HepG2 (cell line): ENCODE data around the gene GALNT15. TPM values are rescaled to one million over a fixed set of nuclear protein-coding genes. Genes with fewer than 3 reads are reported as not detected.

Source experiments
- ATAC-seq: fragments of 200-7000 bp; cut with Tn5 transposase; 3 replicates; pipeline ENCODE4 v1.9.1; 2020; ENCODE audit warnings: mild to moderate bottlenecking, moderate library complexity
- BruUV-seq: library from RNA; stranded (reverse); fragments of 400-500 nt; replicated peaks from 2 replicates; lab custom pipeline; 2021; lab: Mats Ljungman, UMichigan
- CTCF ChIA-PET: fragments of 300-600 bp; formaldehyde crosslinking; extraction: SDS; loops from one replicate; lab custom pipeline; 2021; ENCODE audit warnings: low total read pairs, inconsistent platforms, low intra/inter-chr PET ratio; lab: Yijun Ruan, JAX
- POLR2A ChIA-PET: fragments of 350-600 bp; sonication (Branson Sonifier 250); formaldehyde crosslinking; loops from one replicate; lab custom pipeline; 2020; ENCODE audit warnings: antibody characterized with exemption, inconsistent platforms; lab: Yijun Ruan, JAX
- DNase-seq: peaks from one replicate; pipeline ENCODE4 v3.0.0-alpha.2; 2015; ENCODE audit warnings: low spot score
- FAIRE-seq: peaks from 3 replicates; lab custom pipeline; 2011; peaks lifted over from hg19 to GRCh38; lab: Jason Lieb, UNC
- H2AFZ ChIP-seq: one replicate; pipeline ENCODE4 v1.6.1; 2011; ENCODE audit warnings: low read length, inconsistent platforms
- H3K27ac ChIP-seq: fragments of 300-600 bp; 3 replicates; pipeline ENCODE4 v1.8.0; 2011; ENCODE audit warnings: mixed run types, mild to moderate bottlenecking, mixed read lengths, low read length, inconsistent platforms; ENCODE audit not compliant: insufficient read depth; ENCODE audit errors: extremely low read length
- H3K27me3 ChIP-seq, 2 experiments: fragments of 200-600 bp in 1 of 2; 2 replicates in 1 of 2; 3 replicates in 1 of 2; pipeline versions ENCODE4 v1.6.0 to v1.8.0; 2011; ENCODE audit warnings: low read length in 2 of 2, mild to moderate bottlenecking in 2 of 2, moderate library complexity in 2 of 2, inconsistent platforms in 1 of 2; ENCODE audit not compliant: insufficient read depth in 2 of 2, control insufficient read depth in 1 of 2
- H3K36me3 ChIP-seq, 2 experiments: fragments of 200-600 bp in 1 of 2; replicated peaks in 1 of 2; 2 replicates in 1 of 2; 3 replicates in 1 of 2; pipeline versions ENCODE4 v1.5.1 to v1.8.0; 2011; ENCODE audit warnings: low read length in 2 of 2, inconsistent platforms in 1 of 2; ENCODE audit not compliant: insufficient read depth in 2 of 2, control insufficient read depth in 1 of 2
- H3K4me1 ChIP-seq: 2 replicates; pipeline ENCODE4 v1.5.1; 2012; ENCODE audit warnings: low read length, inconsistent platforms; ENCODE audit not compliant: insufficient read depth
- H3K4me2 ChIP-seq: 2 replicates; pipeline ENCODE4 v1.6.0; 2011; ENCODE audit warnings: low read depth, low read length, inconsistent platforms
- H3K4me3 ChIP-seq, 3 experiments: fragments of 200-600 bp in 1 of 3; sonication (generic), shearing (Covaris generic) in 1 of 3; replicated peaks in 1 of 3; 2 replicates each; pipeline ENCODE4 v1.5.1; 2011 to 2016; ENCODE audit warnings: low read length in 3 of 3, inconsistent platforms in 2 of 3, low read depth in 2 of 3, mild to moderate bottlenecking in 2 of 3, control low read depth in 1 of 3, mixed read lengths in 1 of 3; ENCODE audit not compliant: insufficient read depth in 1 of 3
- H3K79me2 ChIP-seq: one replicate; pipeline ENCODE4 v1.6.1; 2011; ENCODE audit warnings: low read length, inconsistent platforms; ENCODE audit not compliant: insufficient read depth
- H3K9ac ChIP-seq: 2 replicates; pipeline ENCODE4 v1.6.0; 2011; ENCODE audit warnings: mild to moderate bottlenecking, low read depth, low read length, inconsistent platforms; ENCODE audit not compliant: insufficient read depth
- H3K9me3 ChIP-seq: 2 replicates; pipeline ENCODE4 v1.5.1; 2012; ENCODE audit warnings: mild to moderate bottlenecking, low read length
- H4K20me1 ChIP-seq: 2 replicates; pipeline ENCODE4 v1.6.0; 2011; ENCODE audit warnings: inconsistent platforms, mild to moderate bottlenecking, low read length, moderate library complexity; ENCODE audit not compliant: insufficient read depth
- FLYWCH1 ChIP-seq: sonication (generic); formaldehyde crosslinking; IDR thresholded peaks from 2 replicates; pipeline ENCODE4 v1.8.1; 2023; ENCODE audit warnings: mild to moderate bottlenecking, missing genetic modification reagents
- IRF2 ChIP-seq: IDR thresholded peaks from 2 replicates; pipeline ENCODE4 v1.6.1; 2018; ENCODE audit warnings: missing genetic modification reagents, missing compliant biosample characterization
- JUND ChIP-seq: sonication (generic); formaldehyde crosslinking; IDR thresholded peaks from 2 replicates; pipeline ENCODE4 v1.8.0; 2022; ENCODE audit warnings: mild to moderate bottlenecking, missing genetic modification reagents
- MTF1 ChIP-seq: sonication (generic); formaldehyde crosslinking; IDR thresholded peaks from 2 replicates; pipeline ENCODE4 v1.5.0; 2020; ENCODE audit warnings: missing genetic modification reagents
- TRIM24 ChIP-seq: sonication (generic); formaldehyde crosslinking; IDR thresholded peaks from 2 replicates; pipeline ENCODE4 v1.8.0; 2022; ENCODE audit warnings: mild to moderate bottlenecking, missing genetic modification reagents
- ZNF160 ChIP-seq: sonication (generic); formaldehyde crosslinking; IDR thresholded peaks from 2 replicates; pipeline ENCODE4 v1.8.0; 2022; ENCODE audit warnings: mild to moderate bottlenecking, inconsistent platforms, missing genetic modification reagents
- ZNF234 ChIP-seq: sonication (generic); formaldehyde crosslinking; conservative IDR thresholded peaks from 2 replicates; pipeline ENCODE4 v1.5.1; 2020; ENCODE audit warnings: mild to moderate bottlenecking, missing genetic modification reagents
- ZSCAN30 ChIP-seq: sonication (generic); formaldehyde crosslinking; IDR thresholded peaks from 2 replicates; pipeline ENCODE4 v1.5.0; 2020; ENCODE audit warnings: mild to moderate bottlenecking, missing genetic modification reagents
- WGBS: methylation state at CpG from one replicate; pipeline ENCODE4 v1.1.6; 2017; ENCODE audit warnings: low lambda C conversion rate; 5-methylcytosine and 5-hydroxymethylcytosine counted together
- in situ Hi-C: cut with HindIII; loops from 2 replicates; pipeline ENCODE4 v1.10.0; 2017; ENCODE audit warnings: low pct_unique_long_range_greater_than_20kb; ENCODE audit not compliant: extremely low pct_ligation_motif_present
- intact Hi-C: fragments of 100-400 bp; cut with micrococcal nuclease; formaldehyde crosslinking; loops from one replicate; pipeline ENCODE4 v1.10.0; 2022; ENCODE audit not compliant: unreplicated experiment
- polyA plus RNA-seq, 8 experiments: library from polyadenylated mRNA; depleted of rRNA in 3 of 8; stranded (reverse) in 7 of 8; unstranded in 1 of 8; fragments of >200 nt; fragmentation: Illumina TruSeq in 4 of 8; extraction: Trizol in 4 of 8; gene quantifications; 2 replicates each; pipeline versions ENCODE4 v1.2.1 to v1.2.3, GENCODE V29; 2011 to 2016; ENCODE audit warnings: low read depth in 4 of 8, missing spikeins in 1 of 8, mixed read lengths in 1 of 8; ENCODE audit not compliant: insufficient read depth in 1 of 8
- total RNA-seq, 5 experiments: library from RNA; depleted of rRNA; stranded (reverse); fragments of >200 nt; fragmentation: Illumina TruSeq; extraction: Trizol; gene quantifications; 2 replicates each; pipeline ENCODE4 v1.2.3, GENCODE V29; 2016; ENCODE audit warnings: low read depth in 1 of 5
- TF ChIP-seq, protein P1 (sequence below): sonication (generic); formaldehyde crosslinking; IDR thresholded peaks from 2 replicates; pipeline ENCODE4 v1.4.0; 2020; ENCODE audit warnings: missing genetic modification reagents, borderline replicate concordance
- TF ChIP-seq, protein P2 (sequence below): sonication (generic); formaldehyde crosslinking; IDR thresholded peaks from 2 replicates; pipeline ENCODE4 v1.5.0; 2020; ENCODE audit warnings: mild to moderate bottlenecking, missing genetic modification reagents, borderline replicate concordance
- TF ChIP-seq, protein P3 (sequence below): sonication (generic); formaldehyde crosslinking; IDR thresholded peaks from one replicate; pipeline ENCODE4 v1.5.1; 2020; ENCODE audit warnings: mild to moderate bottlenecking, missing genetic modification reagents; ENCODE audit errors: not compliant biosample characterization

GALNT15 gene
- total and polyA plus RNA-seq, 2 of the 13 experiments (the other 11 are each of a cell fraction or from before 2014, with no cell fraction given): 0.02 to 0.04 TPM

DNA sequence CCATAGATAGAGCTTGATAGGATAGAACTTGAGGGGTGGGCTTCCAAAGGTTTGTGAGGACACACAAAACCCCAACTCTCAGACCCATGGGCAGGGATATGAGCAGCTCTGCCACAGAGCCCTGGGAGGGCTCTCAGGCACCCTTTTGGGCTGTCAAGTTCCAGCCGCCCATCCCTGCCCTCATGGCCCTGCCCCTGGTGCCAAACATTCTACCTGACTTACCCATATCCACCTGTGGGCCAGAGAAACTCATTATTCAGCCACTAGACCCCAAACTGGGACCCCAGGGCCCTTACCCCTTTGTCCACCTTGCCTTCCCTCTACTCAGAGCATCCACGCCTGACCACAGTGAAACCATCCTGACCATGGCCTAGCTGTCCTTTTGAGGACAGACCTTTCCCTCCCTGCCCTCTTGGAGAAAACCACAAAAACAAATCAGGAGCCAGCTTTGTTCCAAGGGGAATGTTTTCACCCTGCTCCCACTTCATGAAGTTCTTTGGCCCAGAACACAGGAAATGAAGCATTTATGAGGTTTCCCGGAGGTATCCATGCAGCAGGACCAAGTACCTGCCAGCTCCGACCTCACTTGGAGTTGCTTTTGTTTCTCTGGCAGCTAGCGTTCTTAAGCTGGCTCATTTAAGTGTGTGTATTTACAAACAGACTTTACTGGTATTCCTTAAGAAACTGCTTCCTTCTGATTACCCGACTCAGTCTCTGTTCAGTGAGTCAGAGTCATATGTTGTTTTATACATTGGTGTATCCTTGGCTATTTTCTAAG, 34.2 kb upstream of the GALNT15 start:
- no peak overlapping the region for H3K4me3 ChIP-seq
- POLR2A ChIA-PET: interaction anchor here (1.5 kb wide), 1 partner anchor 80 kb away, joined by 4 read pairs; no protein-coding TSS in a partner anchor
- CTCF ChIA-PET: no interaction called here
- DNase-seq (no peak), ATAC-seq (no peak), FAIRE-seq (no peak)
- in situ Hi-C loops (no loop called here), intact Hi-C loops (no loop called here)
- H2AFZ ChIP-seq: no peak overlapping the region
- no peaks in the 10 kb centered on the region for H3K4me1 ChIP-seq
- no peaks in the 10 kb centered on the region for H4K20me1 ChIP-seq
- peaks cover 0 to 15% of the 10 kb centered on the region in 2 experiments; a peak in 2 of 5 replicates for H3K27me3 ChIP-seq
- H3K9ac ChIP-seq: no peak overlapping the region
- no peaks in the 10 kb centered on the region for H3K79me2 ChIP-seq
- no peak overlapping the region for H3K27ac ChIP-seq
- 4% methylated on average over 5 of the region's 6 CpGs for WGBS
- H3K9me3 ChIP-seq: peaks cover 9% of the 10 kb centered on the region; the same call in 1 of the 2 replicates
- no peaks in the 10 kb centered on the region for H3K36me3 ChIP-seq
- no peak overlapping the region for H3K4me2 ChIP-seq
- no TSS peak for BruUV-seq
- TF ChIP-seq, protein P1, sequence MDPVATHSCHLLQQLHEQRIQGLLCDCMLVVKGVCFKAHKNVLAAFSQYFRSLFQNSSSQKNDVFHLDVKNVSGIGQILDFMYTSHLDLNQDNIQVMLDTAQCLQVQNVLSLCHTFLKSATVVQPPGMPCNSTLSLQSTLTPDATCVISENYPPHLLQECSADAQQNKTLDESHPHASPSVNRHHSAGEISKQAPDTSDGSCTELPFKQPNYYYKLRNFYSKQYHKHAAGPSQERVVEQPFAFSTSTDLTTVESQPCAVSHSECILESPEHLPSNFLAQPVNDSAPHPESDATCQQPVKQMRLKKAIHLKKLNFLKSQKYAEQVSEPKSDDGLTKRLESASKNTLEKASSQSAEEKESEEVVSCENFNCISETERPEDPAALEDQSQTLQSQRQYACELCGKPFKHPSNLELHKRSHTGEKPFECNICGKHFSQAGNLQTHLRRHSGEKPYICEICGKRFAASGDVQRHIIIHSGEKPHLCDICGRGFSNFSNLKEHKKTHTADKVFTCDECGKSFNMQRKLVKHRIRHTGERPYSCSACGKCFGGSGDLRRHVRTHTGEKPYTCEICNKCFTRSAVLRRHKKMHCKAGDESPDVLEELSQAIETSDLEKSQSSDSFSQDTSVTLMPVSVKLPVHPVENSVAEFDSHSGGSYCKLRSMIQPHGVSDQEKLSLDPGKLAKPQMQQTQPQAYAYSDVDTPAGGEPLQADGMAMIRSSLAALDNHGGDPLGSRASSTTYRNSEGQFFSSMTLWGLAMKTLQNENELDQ: no peak
- TF ChIP-seq MTF1 (CRISPR knock-in tag): no peak
- TF ChIP-seq, protein P2, sequence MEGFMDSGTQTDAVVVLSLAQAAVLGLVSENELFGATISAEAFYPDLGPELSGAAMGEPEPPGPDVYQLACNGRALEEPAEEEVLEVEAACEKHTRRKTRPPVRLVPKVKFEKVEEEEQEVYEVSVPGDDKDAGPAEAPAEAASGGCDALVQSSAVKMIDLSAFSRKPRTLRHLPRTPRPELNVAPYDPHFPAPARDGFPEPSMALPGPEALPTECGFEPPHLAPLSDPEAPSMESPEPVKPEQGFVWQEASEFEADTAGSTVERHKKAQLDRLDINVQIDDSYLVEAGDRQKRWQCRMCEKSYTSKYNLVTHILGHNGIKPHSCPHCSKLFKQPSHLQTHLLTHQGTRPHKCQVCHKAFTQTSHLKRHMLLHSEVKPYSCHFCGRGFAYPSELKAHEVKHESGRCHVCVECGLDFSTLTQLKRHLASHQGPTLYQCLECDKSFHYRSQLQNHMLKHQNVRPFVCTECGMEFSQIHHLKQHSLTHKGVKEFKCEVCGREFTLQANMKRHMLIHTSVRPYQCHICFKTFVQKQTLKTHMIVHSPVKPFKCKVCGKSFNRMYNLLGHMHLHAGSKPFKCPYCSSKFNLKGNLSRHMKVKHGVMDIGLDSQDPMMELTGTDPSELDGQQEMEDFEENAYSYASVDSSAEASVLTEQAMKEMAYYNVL (CRISPR knock-in tag): no peak
- TF ChIP-seq ZNF234 (CRISPR knock-in tag): no peak
- TF ChIP-seq ZSCAN30 (CRISPR knock-in tag): no peak
- TF ChIP-seq IRF2 (CRISPR knock-in tag): no peak
- no peak for TF ChIP-seq ZNF160
- TF ChIP-seq TRIM24 (CRISPR knock-in tag): no peak
- TF ChIP-seq, protein P3, sequence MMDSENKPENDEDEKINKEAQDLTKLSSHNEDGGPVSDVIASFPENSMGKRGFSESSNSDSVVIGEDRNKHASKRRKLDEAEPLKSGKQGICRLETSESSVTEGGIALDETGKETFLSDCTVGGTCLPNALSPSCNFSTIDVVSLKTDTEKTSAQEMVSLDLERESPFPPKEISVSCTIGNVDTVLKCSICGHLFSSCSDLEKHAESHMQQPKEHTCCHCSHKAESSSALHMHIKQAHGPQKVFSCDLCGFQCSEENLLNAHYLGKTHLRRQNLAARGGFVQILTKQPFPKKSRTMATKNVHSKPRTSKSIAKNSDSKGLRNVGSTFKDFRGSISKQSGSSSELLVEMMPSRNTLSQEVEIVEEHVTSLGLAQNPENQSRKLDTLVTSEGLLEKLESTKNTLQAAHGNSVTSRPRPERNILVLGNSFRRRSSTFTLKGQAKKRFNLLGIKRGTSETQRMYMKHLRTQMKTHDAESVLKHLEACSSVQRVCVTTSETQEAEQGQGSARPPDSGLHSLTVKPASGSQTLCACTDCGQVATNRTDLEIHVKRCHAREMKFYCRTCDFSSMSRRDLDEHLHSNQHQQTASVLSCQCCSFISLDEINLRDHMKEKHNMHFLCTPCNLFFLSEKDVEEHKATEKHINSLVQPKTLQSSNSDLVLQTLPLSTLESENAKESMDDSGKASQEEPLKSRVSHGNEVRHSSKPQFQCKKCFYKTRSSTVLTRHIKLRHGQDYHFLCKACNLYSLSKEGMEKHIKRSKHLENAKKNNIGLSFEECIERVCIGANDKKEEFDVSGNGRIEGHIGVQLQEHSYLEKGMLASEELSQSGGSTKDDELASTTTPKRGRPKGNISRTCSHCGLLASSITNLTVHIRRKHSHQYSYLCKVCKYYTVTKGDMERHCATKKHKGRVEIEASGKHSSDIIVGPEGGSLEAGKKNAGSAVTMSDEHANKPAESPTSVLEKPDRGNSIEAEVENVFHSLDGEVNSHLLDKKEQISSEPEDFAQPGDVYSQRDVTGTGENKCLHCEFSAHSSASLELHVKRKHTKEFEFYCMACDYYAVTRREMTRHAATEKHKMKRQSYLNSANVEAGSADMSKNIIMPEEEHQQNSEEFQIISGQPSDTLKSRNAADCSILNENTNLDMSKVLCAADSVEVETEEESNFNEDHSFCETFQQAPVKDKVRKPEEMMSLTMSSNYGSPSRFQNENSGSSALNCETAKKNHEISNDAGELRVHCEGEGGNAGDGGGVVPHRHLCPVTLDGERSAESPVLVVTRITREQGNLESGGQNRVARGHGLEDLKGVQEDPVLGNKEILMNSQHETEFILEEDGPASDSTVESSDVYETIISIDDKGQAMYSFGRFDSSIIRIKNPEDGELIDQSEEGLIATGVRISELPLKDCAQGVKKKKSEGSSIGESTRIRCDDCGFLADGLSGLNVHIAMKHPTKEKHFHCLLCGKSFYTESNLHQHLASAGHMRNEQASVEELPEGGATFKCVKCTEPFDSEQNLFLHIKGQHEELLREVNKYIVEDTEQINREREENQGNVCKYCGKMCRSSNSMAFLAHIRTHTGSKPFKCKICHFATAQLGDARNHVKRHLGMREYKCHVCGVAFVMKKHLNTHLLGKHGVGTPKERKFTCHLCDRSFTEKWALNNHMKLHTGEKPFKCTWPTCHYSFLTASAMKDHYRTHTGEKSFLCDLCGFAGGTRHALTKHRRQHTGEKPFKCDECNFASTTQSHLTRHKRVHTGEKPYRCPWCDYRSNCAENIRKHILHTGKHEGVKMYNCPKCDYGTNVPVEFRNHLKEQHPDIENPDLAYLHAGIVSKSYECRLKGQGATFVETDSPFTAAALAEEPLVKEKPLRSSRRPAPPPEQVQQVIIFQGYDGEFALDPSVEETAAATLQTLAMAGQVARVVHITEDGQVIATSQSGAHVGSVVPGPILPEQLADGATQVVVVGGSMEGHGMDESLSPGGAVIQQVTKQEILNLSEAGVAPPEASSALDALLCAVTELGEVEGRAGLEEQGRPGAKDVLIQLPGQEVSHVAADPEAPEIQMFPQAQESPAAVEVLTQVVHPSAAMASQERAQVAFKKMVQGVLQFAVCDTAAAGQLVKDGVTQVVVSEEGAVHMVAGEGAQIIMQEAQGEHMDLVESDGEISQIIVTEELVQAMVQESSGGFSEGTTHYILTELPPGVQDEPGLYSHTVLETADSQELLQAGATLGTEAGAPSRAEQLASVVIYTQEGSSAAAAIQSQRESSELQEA (CRISPR knock-in tag): no peak
- no peak for TF ChIP-seq FLYWCH1 (CRISPR knock-in tag)
- TF ChIP-seq JUND: no peak
